ENCODE measurements around the gene CNTNAP2. TPM values are rescaled to one million over a fixed set of nuclear protein-coding genes. Genes with fewer than 3 reads are reported as not detected.

The CNTNAP2 gene
- total and polyA plus RNA-seq, 2 of the 8 experiments (the other 6 are each of a cell fraction or from before 2014, with no cell fraction given), result 27.9 to 71.0 TPM

GRCh38 chr7:146405737-146406136 lies 289.1 kb downstream of the CNTNAP2 start (continued):
- no peak for TF ChIP-seq TAF7 (optimal IDR thresholded peaks at IDR 0.05; ENCODE audit: borderline replicate concordance, low read depth, low read length)
- TF ChIP-seq GTF2F1 (IDR thresholded peaks at IDR 0.05; ENCODE audit: borderline replicate concordance, low read depth, low read length), result no peak
- no peak for TF ChIP-seq SIX5 (IDR thresholded peaks at IDR 0.05; ENCODE audit: low read depth, low read length)
- no peak for TF ChIP-seq SAP30 (IDR thresholded peaks at IDR 0.05; ENCODE audit: insufficient read depth, insufficient replicate concordance, low read length)
